Spleen (tissue), 7 donors: ENCODE data around the gene ZNF621.
"Not testable (repeated sequence)": the region's sequence is repeated elsewhere in the genome, so short reads cannot be mapped to it uniquely, and the experiment has no call there.

ENCODE experiments used
- POLR2A ChIP-seq, 3 donors: fragments of 450-650 bp; IDR thresholded peaks; one replicate each; pipeline ENCODE4 v1.5.1; 2017; ENCODE audit warnings: antibody characterized with exemption in 3 of 3, mild to moderate bottlenecking in 1 of 3
- POLR2AphosphoS5 ChIP-seq, 3 donors: sonication (generic); formaldehyde crosslinking; IDR thresholded peaks; one replicate each; pipeline ENCODE4 v1.5.1; 2017; ENCODE audit warnings: antibody characterized with exemption in 3 of 3
- TF ChIP-seq, protein P1 (sequence below), 11 experiments: fragments of 200-600 bp in 7 of 11; fragments of 450-650 bp in 4 of 11; sonication (generic) in 4 of 11; IDR thresholded peaks in 8 of 11; conservative IDR thresholded peaks in 3 of 11; 1 replicate in 7 of 11; 2 replicates in 4 of 11; pipeline versions ENCODE4 v1.4.0 to v1.8.0; 2016 to 2021; ENCODE audit warnings: antibody characterized with exemption in 11 of 11, inconsistent platforms in 4 of 11, mild to moderate bottlenecking in 1 of 11
- donor health status: DM: no; HTN: no; CAD: no; lungs with moderate emphysema.
- donor health status: DM: no; HTN: no; CAD: no.
- donor health status: DM: no; HTN: no; CAD: no.

DNA sequence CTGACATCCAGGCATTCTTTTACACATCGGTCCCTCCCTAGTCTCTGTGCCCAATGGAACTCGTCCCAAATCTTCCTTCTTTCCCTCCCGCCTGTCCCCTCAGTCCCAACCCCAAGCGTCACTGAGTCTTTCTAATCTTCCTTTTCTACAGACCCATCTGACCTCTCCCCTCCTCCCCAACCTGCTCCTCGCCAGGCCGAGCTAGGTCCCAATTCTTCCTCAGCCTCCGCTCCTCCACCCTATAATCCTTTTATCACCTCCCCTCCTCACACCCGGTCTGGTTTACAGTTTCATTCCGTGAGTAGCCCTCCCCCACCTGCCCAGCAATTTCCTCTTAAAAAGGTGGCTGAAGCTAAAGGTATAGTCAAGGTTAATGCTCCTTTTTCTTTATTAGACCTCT, 37.7 kb downstream of the ZNF621 start:
- TF ChIP-seq, protein P1, sequence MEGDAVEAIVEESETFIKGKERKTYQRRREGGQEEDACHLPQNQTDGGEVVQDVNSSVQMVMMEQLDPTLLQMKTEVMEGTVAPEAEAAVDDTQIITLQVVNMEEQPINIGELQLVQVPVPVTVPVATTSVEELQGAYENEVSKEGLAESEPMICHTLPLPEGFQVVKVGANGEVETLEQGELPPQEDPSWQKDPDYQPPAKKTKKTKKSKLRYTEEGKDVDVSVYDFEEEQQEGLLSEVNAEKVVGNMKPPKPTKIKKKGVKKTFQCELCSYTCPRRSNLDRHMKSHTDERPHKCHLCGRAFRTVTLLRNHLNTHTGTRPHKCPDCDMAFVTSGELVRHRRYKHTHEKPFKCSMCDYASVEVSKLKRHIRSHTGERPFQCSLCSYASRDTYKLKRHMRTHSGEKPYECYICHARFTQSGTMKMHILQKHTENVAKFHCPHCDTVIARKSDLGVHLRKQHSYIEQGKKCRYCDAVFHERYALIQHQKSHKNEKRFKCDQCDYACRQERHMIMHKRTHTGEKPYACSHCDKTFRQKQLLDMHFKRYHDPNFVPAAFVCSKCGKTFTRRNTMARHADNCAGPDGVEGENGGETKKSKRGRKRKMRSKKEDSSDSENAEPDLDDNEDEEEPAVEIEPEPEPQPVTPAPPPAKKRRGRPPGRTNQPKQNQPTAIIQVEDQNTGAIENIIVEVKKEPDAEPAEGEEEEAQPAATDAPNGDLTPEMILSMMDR (IDR thresholded peaks at IDR 0.05 in 8 of 11, conservative IDR thresholded peaks at IDR 0.05 in 3 of 11) = not testable (repeated sequence)
- not testable (repeated sequence) for TF ChIP-seq POLR2A, POLR2AphosphoS5 (IDR thresholded peaks at IDR 0.05)
